Left colon (tissue), 2 donors: ENCODE results near the gene CDK12. TPM values are rescaled to one million over a fixed set of nuclear protein-coding genes. Genes with fewer than 3 reads are reported as not detected.
"Not testable (repeated sequence)": the region's sequence is repeated elsewhere in the genome, so short reads cannot be mapped to it uniquely, and the experiment has no call there.

Experiments
- ATAC-seq: fragments of 200-7000 bp; cut with Tn5 transposase; one replicate; pipeline ENCODE4 v1.9.1; 2020; ENCODE audit warnings: mild to moderate bottlenecking, moderate library complexity
- DNase-seq, 2 donors: peaks; one replicate each; pipeline ENCODE4 v3.0.0-alpha.2; 2020
- intact Hi-C, 2 donors: fragments of 100-400 bp; cut with DNase I in 1 of 2; cut with micrococcal nuclease in 1 of 2; formaldehyde crosslinking; loops; one replicate each; pipeline versions ENCODE4 v1.11.2 to v1.14.0; 2022; cut with DNase I, micrococcal nuclease
- total RNA-seq, 2 donors: library from RNA; stranded (reverse); fragmentation: NEBNext Ultra II Directional; extraction: Animal tissue kit (Norgen Biotek cat#: 25700); gene quantifications; one replicate each; pipeline ENCODE4 v1.2.1, GENCODE V29; 2021
- donor health status: DM: no; HTN: no; CAD: no.
- donor health status: DM: yes; HTN: yes; CAD: no.

Gene CDK12
- total RNA-seq, 2 donors from 2014 or later = 45.0 to 57.9 TPM

DNA sequence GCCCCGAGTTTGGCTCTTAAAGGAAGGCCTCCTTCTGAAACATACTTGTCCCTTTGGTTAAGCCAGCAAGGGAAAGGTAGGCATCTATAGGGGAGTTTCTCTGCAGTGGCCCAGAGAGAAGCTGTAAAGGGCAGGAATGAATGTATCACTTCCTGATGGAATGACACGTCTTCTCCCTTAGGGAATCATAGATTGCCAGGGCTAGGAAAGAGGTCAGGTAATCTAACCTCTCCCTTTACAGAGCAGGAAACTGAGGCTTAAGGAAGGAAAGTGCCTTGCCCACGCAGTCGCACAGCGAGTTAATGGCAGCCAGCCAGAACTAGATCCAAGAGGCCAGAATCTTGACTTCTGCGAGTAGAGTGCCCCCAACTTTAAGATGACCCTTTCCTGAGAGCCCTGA is 80.4 kb downstream of the CDK12 start:
- intact Hi-C loops = no loop called here
- no peak for ATAC-seq
- DNase-seq = no peak

DNA sequence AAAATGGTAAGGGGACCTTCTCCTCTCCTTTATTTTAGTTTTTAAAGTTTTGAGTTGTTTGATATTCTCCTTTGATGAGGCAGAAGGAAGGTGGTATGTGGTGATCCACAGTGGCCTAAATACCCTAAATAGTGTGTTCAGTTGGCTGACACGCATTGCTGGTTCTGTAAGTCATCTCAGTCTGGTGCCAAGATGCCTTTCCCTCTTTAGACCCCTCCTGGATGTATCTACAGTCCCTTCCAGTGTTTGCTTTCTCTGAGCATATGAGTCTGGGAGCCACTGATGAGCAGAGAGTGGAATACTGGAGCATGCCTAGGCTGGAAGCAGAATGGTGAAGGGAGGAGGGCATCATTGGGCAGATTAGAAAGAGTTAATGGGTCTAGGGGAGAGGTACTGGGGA is 81.9 kb downstream of the CDK12 start:
- intact Hi-C loops = no loop called here
- no peak for DNase-seq
- no peak for ATAC-seq

DNA sequence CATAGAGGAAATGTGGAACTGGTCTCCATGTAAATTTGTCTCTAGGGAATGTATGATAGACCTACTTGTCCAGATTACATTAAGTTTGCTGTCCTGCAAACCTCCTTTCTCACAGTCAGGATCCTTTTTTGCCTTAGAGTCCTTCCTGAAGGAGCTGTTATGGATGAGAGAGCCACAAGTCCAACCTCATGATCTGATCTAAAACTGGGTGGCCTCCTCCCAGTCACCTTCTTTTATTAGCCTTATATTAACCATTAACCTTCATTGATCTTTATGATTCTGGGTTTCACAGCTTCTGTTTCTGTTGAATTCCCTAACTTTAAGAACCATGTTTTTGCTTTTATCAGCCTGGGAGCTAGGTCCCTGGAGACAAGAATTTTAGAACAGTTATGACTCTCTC is 82.4 kb downstream of the CDK12 start:
- intact Hi-C loops = no loop called here
- ATAC-seq (no peak), DNase-seq (no peak)

DNA sequence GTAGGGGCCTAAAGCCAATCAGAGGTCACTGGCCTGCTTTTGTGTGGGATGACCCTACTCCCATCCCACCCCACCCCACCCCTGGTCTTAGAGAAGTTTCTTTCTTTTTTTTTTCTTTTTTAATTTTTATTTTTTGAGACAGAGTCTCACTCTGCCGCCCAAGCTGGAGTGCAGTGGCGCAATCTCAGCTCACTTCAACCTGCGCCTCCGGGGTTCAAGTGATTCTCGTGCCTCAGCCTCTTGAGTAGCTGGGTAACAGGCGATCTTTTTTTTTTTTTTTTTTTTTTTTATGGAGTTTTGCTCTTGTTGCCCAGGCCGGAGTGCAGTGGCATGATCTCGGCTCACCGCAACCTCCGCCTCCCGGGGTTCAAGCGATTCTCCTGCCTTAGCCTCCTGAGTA is 83.1 kb downstream of the CDK12 start:
- ATAC-seq, intact Hi-C loops: not testable (repeated sequence)

DNA sequence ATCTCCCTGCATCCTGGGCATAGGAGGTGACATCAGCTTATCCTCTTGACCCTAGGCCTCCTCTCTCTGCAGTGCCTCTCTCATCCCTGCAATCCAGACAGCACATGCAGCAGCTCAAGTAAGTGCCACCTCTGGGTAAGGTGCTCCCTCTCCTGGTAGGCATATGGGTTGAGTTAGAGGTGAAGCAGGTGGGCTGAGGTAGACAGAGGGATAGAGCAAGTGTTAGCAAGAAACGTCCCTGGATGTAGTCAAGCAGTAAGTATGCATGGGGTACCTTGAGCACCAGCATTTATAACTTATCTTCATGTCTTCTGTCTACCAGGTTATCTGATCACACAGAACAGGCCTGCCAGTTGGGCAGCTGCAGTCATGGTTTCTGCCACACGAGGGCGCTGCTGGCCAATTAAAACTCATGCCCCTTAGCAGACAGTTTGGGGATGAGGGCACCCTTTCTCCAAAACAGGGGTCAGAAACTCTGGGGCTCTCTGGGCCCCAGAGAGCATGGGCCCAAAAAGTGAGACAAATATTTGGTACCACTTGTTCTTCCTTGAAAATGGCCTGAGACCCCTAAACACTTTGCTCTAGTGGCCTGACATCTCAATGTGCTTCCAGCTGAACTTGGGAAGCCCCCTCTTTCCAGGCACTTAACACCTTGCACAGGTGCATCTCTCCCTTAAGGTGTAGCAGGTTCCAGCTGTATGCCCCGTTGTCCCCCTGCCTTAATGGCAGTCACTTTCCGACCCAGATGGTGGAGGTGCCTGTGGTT is 86.6 kb downstream of the CDK12 start:
- peak; percentile 36 to 76 for DNase-seq
- ATAC-seq = peak; percentile 79
- intact Hi-C loops = no loop called here

More for the DNA sequence above, 83.1 kb downstream of the CDK12 start:
- DNase-seq = not testable (repeated sequence)

DNA sequence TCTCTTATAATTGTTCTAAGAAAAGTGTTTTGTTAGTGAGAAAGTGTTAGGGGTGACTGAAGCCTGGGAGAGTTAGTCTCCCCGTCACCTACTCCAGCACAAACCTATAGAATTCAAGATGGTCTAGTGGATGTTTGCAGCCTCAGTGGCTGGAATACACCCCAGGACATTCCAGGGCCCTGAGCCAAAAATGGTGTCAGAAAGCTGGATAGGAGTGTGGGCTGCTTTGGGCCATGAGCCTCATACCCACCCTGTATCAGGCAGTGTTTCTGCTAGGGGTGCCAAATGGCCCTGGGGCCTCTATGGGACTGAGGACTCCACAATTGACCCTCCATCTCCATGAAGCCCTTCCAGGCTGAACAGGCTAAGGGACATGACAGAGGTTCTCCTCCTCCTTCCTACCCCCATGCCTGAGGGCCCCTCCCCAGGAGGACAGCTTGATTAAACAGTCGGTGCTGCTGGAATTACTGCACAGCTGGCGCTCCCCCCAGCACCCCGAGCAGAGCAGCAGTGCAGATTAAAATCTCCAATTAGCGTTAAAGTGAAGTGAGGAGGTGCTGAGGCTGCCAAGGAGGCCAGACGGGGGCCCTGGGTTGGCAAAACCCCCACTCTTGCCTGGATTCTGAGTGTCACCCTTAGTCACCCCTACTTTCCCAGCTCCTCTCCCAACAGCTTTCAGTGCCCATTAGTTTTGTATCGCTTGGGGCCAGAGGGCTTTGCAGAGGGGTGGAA is 87.4 kb downstream of the CDK12 start:
- intact Hi-C loops = no loop called here
- ATAC-seq (no peak), DNase-seq (no peak)

DNA sequence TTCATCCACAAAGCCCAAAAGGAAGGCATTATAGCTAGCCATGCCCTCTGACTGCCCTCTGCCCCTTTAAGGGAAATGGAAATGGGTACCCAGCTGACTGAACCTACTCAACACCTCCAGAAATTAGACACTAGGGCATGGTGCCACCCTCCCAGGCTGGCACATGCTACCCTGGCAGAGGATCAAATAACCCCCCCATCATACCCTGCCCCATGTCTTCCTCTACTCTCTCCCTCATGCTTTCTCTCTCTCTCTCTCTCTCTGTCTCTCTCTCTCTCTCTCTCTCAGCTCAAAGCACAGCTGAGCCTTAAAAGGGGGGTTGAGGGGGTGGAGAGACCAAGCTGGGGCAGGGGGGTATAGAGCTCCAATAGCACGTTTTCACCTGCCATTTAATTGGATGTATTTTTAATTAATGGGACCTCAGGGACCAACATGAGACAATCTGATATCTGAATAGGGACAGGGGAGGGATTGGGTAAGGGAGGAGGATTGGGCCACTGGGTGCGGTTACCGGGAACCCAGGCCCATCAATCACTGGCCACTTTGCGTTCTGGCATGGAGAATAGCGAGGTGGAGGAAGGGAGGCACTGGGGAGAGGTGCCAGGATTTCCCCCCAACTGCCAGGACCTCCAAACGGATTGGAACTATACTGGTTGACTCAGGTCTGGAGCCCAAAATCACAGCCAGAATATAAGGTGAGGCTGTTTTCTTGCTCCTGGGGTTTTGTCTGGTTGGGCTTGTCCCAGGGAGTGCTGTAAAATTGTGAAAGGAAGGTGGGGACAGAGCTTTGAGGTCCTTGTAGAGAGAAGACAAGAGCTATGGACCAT is 88.7 kb downstream of the CDK12 start:
- intact Hi-C loops = no loop called here
- no peak for DNase-seq
- no peak for ATAC-seq

DNA sequence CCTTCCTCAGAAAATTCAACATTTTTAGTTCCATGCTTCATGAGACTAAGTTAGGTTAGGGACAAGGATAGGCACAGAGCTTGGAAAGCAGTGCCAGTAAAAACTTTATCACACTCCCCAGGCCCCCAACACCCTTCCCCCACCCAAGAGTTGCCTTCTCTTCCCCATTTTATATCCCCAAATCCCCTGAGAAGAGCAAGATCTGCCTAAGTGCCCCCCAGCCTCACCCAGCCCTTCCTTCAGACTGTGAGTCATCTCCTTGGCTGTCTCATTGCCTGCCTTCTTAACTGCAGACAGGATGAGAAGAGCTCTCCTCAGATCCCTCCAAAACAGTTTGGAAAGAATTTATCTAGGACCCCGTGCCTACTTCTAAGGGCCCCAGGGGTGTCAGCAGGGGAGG is 90.6 kb downstream of the CDK12 start:
- intact Hi-C loops = no loop called here
- DNase-seq = no peak
- no peak for ATAC-seq

DNA sequence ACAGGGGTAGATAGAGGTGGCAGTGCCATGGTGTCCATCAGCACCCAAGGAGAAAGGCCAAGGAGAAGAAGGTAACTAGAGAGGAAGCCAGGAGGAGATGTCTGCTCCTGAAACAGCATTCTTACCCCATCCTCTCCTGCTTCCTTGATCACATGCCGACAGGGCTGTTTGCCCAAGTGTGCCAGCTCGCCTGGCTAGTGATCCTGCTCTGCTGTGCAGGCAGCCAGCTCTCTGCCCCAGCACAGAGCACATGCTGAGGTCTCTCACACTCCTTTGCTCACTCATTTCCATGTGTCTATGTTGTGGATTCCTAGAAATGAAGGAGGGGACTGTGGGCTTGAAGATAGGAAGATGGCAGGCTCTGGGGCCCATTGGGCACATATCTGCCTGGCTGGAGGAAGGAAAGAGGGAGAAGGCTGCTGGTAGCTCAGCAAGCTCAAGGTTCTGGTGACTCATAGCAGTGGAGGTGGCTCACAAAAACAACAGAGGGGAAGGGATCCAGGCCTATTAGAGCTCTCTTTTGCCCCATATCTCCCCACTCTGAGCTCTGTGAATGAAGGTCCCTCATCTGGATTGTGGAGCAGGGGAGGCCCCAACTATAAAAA is 92.2 kb downstream of the CDK12 start:
- intact Hi-C loops = no loop called here
- ATAC-seq = no peak
- DNase-seq = no peak

DNA sequence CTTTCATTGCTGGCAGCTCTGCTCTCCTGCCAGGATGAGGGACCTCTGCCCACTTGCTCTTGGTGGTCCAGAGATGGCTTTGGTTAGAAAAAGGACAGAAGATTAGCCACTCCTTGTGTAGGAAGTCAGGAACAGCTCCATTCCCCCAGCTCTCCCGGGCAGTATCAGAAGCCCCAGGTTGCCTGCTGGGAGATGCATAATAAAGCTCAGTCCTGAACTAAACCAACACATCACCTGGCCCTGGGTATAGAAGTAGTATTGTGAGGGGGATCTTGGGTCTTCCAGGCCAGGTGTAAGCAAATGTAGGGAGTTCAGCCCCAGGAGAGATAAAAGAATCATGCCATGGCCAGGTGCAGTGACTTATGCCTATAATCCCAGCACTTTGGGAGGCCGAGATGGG is 94.1 kb downstream of the CDK12 start:
- ATAC-seq = no peak
- no peak for DNase-seq
- intact Hi-C loops = no loop called here

DNA sequence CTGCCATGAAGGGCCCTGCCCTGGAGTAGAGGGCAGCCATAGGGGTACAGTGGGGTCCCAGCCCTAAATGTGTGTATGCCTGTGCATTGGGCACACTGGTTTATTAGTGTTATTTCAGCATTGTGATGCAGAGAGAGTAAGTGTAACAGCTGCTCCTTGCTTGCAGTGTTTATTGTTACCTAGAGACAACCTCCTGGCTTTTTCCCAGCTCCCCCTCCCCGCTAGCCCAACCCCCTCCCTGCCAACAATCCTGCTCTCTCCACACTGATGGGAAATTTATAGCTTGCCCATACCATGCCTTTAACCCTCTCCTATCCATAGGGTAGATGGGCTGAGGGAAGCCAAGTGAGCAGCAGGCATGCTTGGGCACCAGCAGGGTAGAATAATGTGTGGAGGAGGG is 95.1 kb downstream of the CDK12 start:
- ATAC-seq (no peak), DNase-seq (no peak)
- intact Hi-C loops = no loop called here

DNA sequence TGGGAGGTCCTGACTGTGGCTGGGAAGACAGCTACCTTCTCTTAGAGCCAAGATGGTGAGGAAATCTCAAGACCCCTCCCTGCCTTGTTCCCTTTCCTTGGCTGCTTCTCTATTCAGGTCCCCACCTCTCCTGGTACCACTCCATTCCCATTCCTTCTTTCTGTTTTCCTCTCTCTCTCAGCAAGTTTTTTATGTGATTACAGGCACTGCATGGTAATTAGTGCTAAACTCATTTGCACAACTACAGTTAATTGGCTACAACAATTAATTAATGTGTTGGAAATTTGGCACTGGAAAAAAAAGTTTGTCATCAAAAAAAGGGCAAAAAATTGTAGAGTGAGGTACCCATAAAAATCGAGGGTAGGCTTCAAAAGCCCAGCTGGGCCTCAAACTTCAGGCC is 101.1 kb downstream of the CDK12 start:
- DNase-seq (no peak), ATAC-seq (no peak)
- intact Hi-C loops = no loop called here

DNA sequence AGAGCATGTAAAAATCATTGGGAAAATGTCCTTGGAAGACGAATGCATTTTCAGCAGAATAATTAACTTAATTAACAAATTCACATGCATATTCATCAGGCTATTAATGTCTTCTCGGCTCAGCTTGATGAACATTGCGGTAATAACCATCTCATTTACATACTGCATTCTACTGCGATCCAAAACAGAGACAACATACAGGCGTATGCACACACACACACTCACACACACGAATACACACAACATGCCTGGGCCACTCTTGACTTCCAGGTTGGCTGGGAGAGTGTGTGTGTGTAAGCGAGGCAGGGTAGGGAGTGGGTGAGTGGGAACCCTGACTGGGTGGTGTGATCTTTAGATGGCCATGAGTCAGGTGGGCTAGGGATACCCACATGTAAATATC is 101.7 kb downstream of the CDK12 start:
- intact Hi-C loops = no loop called here
- no peak for DNase-seq
- no peak for ATAC-seq

DNA sequence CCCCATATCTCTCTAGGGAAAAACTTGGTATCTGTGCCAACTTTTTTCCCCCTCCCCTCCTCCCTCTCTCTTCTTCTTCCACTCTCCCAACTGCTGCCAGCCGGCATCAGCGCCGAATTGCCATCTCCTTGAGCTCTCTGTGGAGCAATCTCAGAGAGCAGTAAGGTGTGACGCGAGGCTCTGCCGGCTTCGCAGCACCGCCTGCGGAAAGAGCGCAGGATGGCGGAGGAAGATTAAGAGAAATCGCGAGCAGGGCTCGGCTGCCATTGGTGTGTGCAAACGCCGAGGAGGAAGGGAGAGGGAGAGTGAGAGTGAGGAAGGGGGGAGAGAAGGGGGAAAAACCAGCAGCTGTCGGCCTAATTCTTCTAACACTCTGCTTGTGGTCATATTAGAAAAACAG is 102.2 kb downstream of the CDK12 start:
- intact Hi-C loops = no loop called here
- no peak for ATAC-seq
- no peak for DNase-seq

DNA sequence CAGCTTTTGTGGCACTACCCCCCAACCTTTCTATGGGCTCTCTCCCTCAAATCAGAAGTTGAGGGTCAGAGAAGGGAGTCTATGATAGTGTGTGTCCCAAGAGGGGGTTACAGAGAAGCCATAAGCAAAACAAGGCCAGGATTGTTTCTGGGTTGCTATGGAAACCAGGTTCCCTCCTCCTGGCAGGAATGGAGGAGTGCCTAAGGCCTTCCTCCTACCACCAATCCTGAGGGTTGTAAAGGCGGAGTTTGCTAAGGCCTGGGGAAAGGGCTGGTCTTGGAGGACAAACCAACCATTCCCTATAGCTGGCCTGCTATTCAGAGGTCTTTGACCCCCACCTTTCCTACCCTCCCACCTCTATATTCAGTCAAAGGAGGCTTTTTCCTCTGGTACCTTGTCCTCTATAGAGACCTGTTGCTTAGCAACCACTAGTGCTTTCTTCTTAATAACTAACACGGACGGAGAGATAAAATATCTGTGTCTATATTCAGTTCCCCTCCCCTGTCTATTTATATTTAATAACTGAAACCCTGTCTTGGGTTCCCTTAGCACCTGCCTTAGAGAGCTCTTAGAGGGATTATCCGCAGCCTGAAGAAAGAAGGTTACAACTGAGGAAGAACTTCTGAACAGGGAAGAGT is 103.0 kb downstream of the CDK12 start:
- DNase-seq = no peak
- no peak for ATAC-seq
- intact Hi-C loops = no loop called here

DNA sequence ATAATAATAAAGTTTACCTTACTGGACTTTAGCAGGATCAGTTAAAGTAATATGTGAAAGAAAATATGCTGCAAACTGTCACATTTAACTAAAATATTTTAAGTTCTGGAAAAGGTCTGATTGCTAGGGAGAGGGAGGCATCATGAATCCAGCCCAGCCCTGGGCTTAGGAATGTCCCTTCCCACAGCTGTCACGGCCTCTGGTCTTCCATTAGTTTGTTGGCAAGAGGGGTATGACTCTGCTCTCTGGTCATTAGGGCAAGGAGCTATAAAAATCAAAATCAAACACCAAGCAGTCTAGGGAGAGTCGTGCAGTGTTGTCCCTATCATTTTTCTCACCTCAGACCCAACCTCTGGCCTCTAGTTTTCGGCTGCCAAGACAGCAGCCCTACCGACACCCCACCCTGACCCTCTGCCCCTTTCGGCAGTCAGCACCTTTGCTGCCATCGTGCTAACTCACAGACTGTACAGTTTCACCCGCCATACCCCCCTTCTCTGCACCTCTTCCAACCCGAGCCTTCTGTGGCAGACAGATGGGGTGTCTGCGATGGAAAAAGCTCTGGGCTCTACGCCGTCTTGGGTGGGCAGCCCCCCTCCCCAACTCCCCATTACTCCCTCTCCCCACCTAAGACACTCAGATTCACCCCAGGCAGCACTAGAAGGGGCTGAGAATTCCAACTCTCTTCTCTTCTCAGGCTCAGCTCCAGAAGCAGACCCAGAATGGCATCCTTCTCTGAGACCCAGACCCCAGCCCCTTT is 105.0 kb downstream of the CDK12 start:
- no peak for ATAC-seq
- intact Hi-C loops = no loop called here

DNA sequence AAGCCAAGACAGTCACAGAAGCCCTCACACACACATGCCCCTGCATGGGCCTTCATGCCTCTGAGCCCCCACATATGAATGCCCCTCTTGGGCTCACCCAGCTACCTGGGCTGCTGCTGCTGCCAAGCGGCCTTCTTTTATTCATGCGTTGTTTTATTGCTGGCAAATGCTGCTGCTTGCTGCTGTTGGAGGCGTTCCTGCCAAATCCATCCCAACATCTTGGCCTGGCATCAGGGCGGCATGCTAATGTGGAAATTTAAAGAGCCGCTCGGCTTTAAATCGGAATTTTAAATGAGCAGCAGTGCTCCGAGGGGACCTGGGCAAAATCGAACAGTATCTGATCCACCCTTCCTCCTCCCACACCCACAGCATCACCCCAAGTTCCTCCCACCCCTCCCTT is 107.4 kb downstream of the CDK12 start:
- intact Hi-C loops = no loop called here
- ATAC-seq (no peak), DNase-seq (no peak)

More for the DNA sequence above, 105.0 kb downstream of the CDK12 start:
- no peak for DNase-seq

DNA sequence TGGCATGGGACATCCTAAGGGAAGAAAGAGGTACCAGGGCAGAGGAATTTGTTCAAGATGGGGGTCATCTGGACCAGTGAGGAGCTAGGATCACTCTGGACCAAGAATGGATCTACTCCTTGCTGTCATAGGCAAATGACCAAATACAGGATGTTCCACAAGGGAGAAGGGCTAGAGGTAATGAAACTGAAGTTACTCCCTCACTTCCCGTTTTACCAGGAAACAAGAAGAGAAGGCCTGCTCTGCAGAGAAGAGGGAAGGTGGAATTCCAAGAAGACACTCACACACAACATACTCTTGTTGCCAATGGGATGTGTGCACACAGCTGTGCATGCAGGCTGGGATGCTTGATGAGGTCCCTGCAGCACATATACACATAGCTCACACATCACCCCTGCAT is 107.8 kb downstream of the CDK12 start:
- ATAC-seq (no peak), DNase-seq (no peak)
- intact Hi-C loops = no loop called here
